ENCODE measurements around the gene ADGRA3.

- no peak for TF ChIP-seq CTCF (IDR thresholded peaks at IDR 0.05)
- TF ChIP-seq REST (IDR thresholded peaks at IDR 0.05; ENCODE audit: low read depth, low read length): no peak
- TF ChIP-seq EP300 (IDR thresholded peaks at IDR 0.05; ENCODE audit: borderline replicate concordance in 1 of 2, low read depth in 1 of 2, low read length in 1 of 2): no peak
- TF ChIP-seq USF1 (IDR thresholded peaks at IDR 0.05; ENCODE audit: borderline replicate concordance, low read depth): no peak
- TF ChIP-seq TEAD4 (IDR thresholded peaks at IDR 0.05; ENCODE audit: borderline replicate concordance, insufficient read depth): no peak
- no peak for TF ChIP-seq ZBTB33 (IDR thresholded peaks at IDR 0.05; ENCODE audit: borderline replicate concordance, low read depth)
- no peak for TF ChIP-seq EZH2phosphoT487 (IDR thresholded peaks at IDR 0.05; ENCODE audit: borderline replicate concordance, low read depth)
- TF ChIP-seq SIN3A (IDR thresholded peaks at IDR 0.05; ENCODE audit: borderline replicate concordance, low read depth, low read length): no peak
- TF ChIP-seq TCF12 (IDR thresholded peaks at IDR 0.05): no peak
Measured at GRCh38 chr4:22521240-22521639, 5.4 kb upstream of the ADGRA3 start.
